Measurements from ENCODE around the gene FAM107B.

- TF ChIP-seq CTCF (IDR thresholded peaks at IDR 0.05) (no peak), EP300 (IDR thresholded peaks at IDR 0.05) (no peak), POLR2A (IDR thresholded peaks at IDR 0.05) (no peak), POLR2AphosphoS5 (IDR thresholded peaks at IDR 0.05) (no peak)
These were observed 21.3 kb downstream of the FAM107B start for GRCh38 chr10:14753441-14753840.

All from suprapubic skin (tissue), 4 donors.